Glutamatergic neuron (in vitro differentiated cells): ENCODE measurements around the gene LHX3. TPM values are rescaled to one million over a fixed set of nuclear protein-coding genes. Genes with fewer than 3 reads are reported as not detected.

Source experiments
- DNase-seq: peaks from one replicate; pipeline ENCODE4 v3.0.0; 2022
- H3K27ac Mint-ChIP-seq: one replicate; pipeline ENCODE4 v1.8.0; 2020; ENCODE audit warnings: mild to moderate bottlenecking, mixed read lengths, inconsistent platforms; ENCODE audit not compliant: unreplicated experiment
- H3K27me3 Mint-ChIP-seq: one replicate; pipeline ENCODE4 v1.8.0; 2020; ENCODE audit warnings: mild to moderate bottlenecking, moderate library complexity, mixed read lengths, inconsistent platforms; ENCODE audit not compliant: unreplicated experiment
- H3K36me3 Mint-ChIP-seq: one replicate; pipeline ENCODE4 v1.8.0; 2020; ENCODE audit warnings: mild to moderate bottlenecking, mixed read lengths, inconsistent platforms; ENCODE audit not compliant: unreplicated experiment
- H3K4me1 Mint-ChIP-seq: one replicate; pipeline ENCODE4 v1.8.0; 2020; ENCODE audit warnings: mild to moderate bottlenecking, low read depth, mixed read lengths, inconsistent platforms; ENCODE audit not compliant: unreplicated experiment
- H3K4me3 Mint-ChIP-seq: one replicate; pipeline ENCODE4 v1.8.0; 2020; ENCODE audit warnings: mild to moderate bottlenecking, mixed read lengths, inconsistent platforms; ENCODE audit not compliant: unreplicated experiment
- H3K9me3 Mint-ChIP-seq: one replicate; pipeline ENCODE4 v1.8.0; 2020; ENCODE audit warnings: mild to moderate bottlenecking, moderate library complexity, mixed read lengths, inconsistent platforms; ENCODE audit not compliant: unreplicated experiment
- CTCF ChIP-seq: fragments of 200-600 bp; sonication (generic); IDR thresholded peaks from one replicate; pipeline ENCODE4 v1.5.0; 2021; ENCODE audit not compliant: partially characterized antibody, unreplicated experiment
- total RNA-seq: library from RNA; stranded (reverse); fragmentation: NEBNext Ultra II Directional; extraction: Animal tissue kit (Norgen Biotek cat#: 25700); gene quantifications from one replicate; pipeline ENCODE4 v1.2.1, GENCODE V29; 2021; ENCODE audit not compliant: unreplicated experiment

Gene LHX3
- total RNA-seq, 1 donor from 2014 or later: 0.81 TPM

GRCh38 chr9:136190656-136191055, 14.3 kb downstream of the LHX3 start:
- no peaks in the 10 kb centered on the region for H3K36me3 Mint-ChIP-seq

GRCh38 chr9:136190237-136190601, 14.7 kb downstream of the LHX3 start:
- peaks cover 5% of the 10 kb centered on the region for H3K9me3 Mint-ChIP-seq
- peaks cover 4% of the 10 kb centered on the region for H3K27me3 Mint-ChIP-seq
- peak; percentile 10 for DNase-seq
- H3K27ac Mint-ChIP-seq: no peak overlapping the region
- no peaks in the 10 kb centered on the region for H3K36me3 Mint-ChIP-seq
- H3K4me1 Mint-ChIP-seq: peaks cover 3% of the 10 kb centered on the region
- no peak for TF ChIP-seq CTCF
- no peak overlapping the region for H3K4me3 Mint-ChIP-seq

More at GRCh38 chr9:136190656-136191055, 14.3 kb downstream of the LHX3 start:
- H3K9me3 Mint-ChIP-seq: peaks cover 5% of the 10 kb centered on the region
- H3K27ac Mint-ChIP-seq: no peak overlapping the region
- no peak for TF ChIP-seq CTCF
- peak; percentile 9 for DNase-seq
- no peak overlapping the region for H3K4me3 Mint-ChIP-seq
- H3K27me3 Mint-ChIP-seq: peaks cover 4% of the 10 kb centered on the region
- peaks cover 3% of the 10 kb centered on the region for H3K4me1 Mint-ChIP-seq

GRCh38 chr9:136189394-136190236, 15.3 kb downstream of the LHX3 start:
- H3K4me1 Mint-ChIP-seq: peaks cover 3% of the 10 kb centered on the region
- peak; percentile 45 for DNase-seq
- H3K36me3 Mint-ChIP-seq: no peaks in the 10 kb centered on the region
- H3K9me3 Mint-ChIP-seq: peaks cover 5% of the 10 kb centered on the region
- no peak overlapping the region for H3K4me3 Mint-ChIP-seq
- no peak overlapping the region for H3K27ac Mint-ChIP-seq
- peaks cover 4% of the 10 kb centered on the region for H3K27me3 Mint-ChIP-seq
- TF ChIP-seq CTCF: no peak

- H3K4me1 Mint-ChIP-seq: peaks cover 3% of the 10 kb centered on the region
- no peak overlapping the region for H3K27ac Mint-ChIP-seq
- no peak for TF ChIP-seq CTCF
- H3K4me3 Mint-ChIP-seq: no peak overlapping the region
- DNase-seq: peak; percentile 14
- H3K36me3 Mint-ChIP-seq: no peaks in the 10 kb centered on the region
- H3K9me3 Mint-ChIP-seq: peaks cover 5% of the 10 kb centered on the region
- H3K27me3 Mint-ChIP-seq: peaks cover 5% of the 10 kb centered on the region
These were observed 17.0 kb downstream of the LHX3 start for GRCh38 chr9:136187683-136188586.
